Activated naive CD8-positive, alpha-beta T cell treated with anti-CD3 and anti-CD28 coated beads, Interleukin-2, amount 10 ng/mL, durations not matched to agents 7 days and 5 days (primary cell): ENCODE measurements around the gene SNAP29. TPM values are rescaled to one million over a fixed set of nuclear protein-coding genes. Genes with fewer than 3 reads are reported as not detected.
A peak's percentile ranks its signal among the peaks of the same experiment; 100 is the strongest.

Source experiments
- ATAC-seq: fragments of 150-1000 bp; cut with Tn5 transposase; one replicate; pipeline ENCODE4 v1.10.0; 2021; ENCODE audit warnings: low read depth, moderate library complexity
- POLR2A ChIA-PET: fragments of 350-600 bp; sonication (Branson Sonifier 250); formaldehyde crosslinking; loops from one replicate; lab custom pipeline; 2021; ENCODE audit warnings: antibody characterized with exemption; lab: Charles Lee
- DNase-seq: peaks from one replicate; pipeline ENCODE4 v3.0.0; 2021
- H3K27ac Mint-ChIP-seq: one replicate; pipeline ENCODE4 v1.8.0; 2022; ENCODE audit warnings: mild to moderate bottlenecking, mixed read lengths
- H3K27me3 Mint-ChIP-seq: one replicate; pipeline ENCODE4 v1.8.0; 2022; ENCODE audit warnings: mild to moderate bottlenecking, moderate library complexity, mixed read lengths
- H3K36me3 Mint-ChIP-seq: one replicate; pipeline ENCODE4 v1.8.0; 2021; ENCODE audit warnings: mild to moderate bottlenecking, mixed read lengths
- H3K4me1 Mint-ChIP-seq: one replicate; pipeline ENCODE4 v1.8.0; 2021; ENCODE audit warnings: mixed read lengths
- H3K4me3 Mint-ChIP-seq: one replicate; pipeline ENCODE4 v1.8.0; 2022; ENCODE audit warnings: mild to moderate bottlenecking, moderate library complexity, mixed read lengths
- H3K9me3 Mint-ChIP-seq: one replicate; pipeline ENCODE4 v1.8.0; 2021; ENCODE audit warnings: mixed read lengths
- total RNA-seq, 2 experiments: library from RNA; stranded (reverse); gene quantifications; one replicate each; pipeline ENCODE4 v1.2.3, GENCODE V29; 2021

Gene SNAP29
- total RNA-seq, 2 experiments from 2014 or later, result 29.7 to 32.5 TPM

DNA sequence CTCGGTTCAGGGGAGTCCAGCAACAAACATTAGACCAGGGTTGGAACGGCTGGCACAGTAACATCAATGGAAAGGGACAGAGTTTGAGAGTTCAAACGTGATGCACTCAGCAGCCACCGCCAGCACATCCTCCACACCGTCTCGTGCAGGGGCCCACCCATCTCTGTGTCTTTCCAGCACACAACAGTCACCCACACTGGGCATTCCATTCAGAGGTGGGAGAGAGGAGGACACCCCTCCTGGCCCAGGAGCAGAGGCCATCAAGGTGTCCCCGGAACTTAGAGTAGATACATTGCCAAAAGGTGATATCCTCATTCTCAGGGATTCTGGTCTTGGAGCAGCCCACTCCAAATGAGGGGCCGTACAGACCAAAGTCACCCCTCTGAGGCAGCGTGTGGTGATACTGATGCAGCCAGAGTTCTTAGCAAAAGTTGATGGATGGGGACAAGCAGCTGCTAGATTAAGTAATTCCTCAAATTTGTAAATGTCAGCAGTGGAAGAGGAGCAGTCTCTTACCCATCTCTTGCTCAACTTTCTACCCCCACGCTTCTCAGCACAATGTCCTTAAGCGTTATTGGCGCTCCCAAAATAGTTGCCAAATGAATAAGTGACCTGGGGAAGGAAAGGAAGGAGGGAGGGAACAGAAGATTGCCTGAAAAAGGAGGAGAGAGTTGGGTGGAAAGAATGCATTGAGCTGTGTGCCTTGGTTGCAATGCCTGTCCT lies 5.5 kb downstream of the SNAP29 start:
- ATAC-seq (no peak), DNase-seq (no peak)
- POLR2A ChIA-PET, result no interaction called here
- H3K4me1 Mint-ChIP-seq, result peaks cover 31% of the 10 kb centered on the region
- H3K9me3 Mint-ChIP-seq, result no peaks in the 10 kb centered on the region
- peaks cover 19% of the 10 kb centered on the region for H3K36me3 Mint-ChIP-seq
- no peaks in the 10 kb centered on the region for H3K27me3 Mint-ChIP-seq
- H3K27ac Mint-ChIP-seq, result no peak overlapping the region
- H3K4me3 Mint-ChIP-seq, result no peak overlapping the region

DNA sequence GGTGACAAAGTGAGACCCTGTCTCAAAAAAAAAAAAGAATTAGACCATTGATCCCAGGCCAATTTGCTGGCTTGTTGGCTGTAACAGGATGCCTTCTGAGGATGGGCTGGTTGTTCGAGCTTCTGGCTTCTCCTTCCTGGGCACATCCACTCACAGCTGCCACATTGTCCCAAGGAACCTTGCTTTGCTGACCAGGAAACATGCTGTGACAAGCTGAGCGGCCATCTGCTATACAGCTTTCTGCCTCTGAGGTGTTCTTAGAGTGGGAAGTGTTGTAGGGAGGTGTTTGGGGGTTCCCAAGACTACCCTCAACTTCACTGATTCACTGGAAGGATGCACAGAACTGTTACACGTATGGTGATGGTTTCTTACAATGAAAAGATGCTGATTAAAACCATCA lies 6.5 kb downstream of the SNAP29 start:
- POLR2A ChIA-PET, result no interaction called here
- H3K9me3 Mint-ChIP-seq, result no peaks in the 10 kb centered on the region
- DNase-seq (no peak), ATAC-seq (no peak)
- peaks cover 17% of the 10 kb centered on the region for H3K36me3 Mint-ChIP-seq
- no peaks in the 10 kb centered on the region for H3K27me3 Mint-ChIP-seq
- H3K4me3 Mint-ChIP-seq, result no peak overlapping the region
- peaks cover 28% of the 10 kb centered on the region for H3K4me1 Mint-ChIP-seq
- H3K27ac Mint-ChIP-seq, result no peak overlapping the region

DNA sequence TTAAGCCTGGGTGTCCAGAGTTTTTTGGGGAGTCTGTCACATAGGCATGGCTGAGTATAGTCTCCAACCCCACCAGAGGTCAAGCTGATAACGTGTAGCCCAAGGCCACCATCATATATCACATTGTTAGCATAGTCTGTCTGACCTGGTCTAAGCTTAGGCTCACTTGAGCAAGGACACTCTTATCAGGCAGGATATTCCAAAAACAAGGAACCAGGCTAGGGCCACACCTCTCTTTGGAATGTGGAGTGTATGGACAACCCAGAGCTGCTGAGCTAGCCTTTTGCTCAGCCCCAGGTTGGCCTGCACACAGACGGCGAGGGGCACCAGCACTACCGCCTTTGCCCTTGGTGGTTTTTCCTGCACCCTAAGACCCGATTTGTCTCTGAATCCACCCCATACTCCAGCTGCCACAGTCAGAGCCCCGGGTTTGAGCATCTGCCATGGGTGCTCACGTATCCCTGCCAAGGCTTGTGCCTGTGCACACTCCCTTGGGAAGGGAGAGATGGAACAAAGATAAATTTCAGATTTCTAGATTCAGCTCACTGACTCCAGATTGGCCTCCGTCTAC lies 7.2 kb downstream of the SNAP29 start:
- H3K36me3 Mint-ChIP-seq, result peaks cover 17% of the 10 kb centered on the region
- peaks cover 28% of the 10 kb centered on the region for H3K4me1 Mint-ChIP-seq
- H3K4me3 Mint-ChIP-seq, result no peak overlapping the region
- no peaks in the 10 kb centered on the region for H3K27me3 Mint-ChIP-seq
- H3K27ac Mint-ChIP-seq, result no peak overlapping the region
- no peaks in the 10 kb centered on the region for H3K9me3 Mint-ChIP-seq
- DNase-seq, result no peak
- no peak for ATAC-seq
- POLR2A ChIA-PET, result no interaction called here

DNA sequence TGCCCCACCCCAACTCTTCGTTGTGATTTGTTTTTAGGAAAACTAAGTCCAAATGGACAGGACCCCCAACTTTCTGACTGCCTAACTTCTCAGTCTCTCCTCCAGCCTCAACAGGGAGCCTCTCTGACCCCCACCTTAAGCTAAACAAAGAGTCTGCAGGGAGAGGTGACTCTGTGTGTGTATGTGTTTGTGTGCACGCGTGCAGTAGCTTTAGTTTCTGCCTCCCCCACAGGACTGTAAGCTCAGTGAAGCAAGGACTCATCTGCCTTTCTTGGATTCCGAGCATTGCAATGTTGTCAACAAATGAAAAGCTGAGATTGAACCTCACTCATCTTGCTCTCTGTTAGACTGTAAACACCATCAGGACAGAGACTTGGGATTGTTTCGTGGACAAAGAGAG lies 7.9 kb downstream of the SNAP29 start:
- no peak for DNase-seq
- Mint-ChIP-seq H3K9me3 (no peaks in the 10 kb centered on the region), H3K36me3 (peaks cover 16% of the 10 kb centered on the region), H3K27me3 (no peaks in the 10 kb centered on the region), H3K4me3 (no peak overlapping the region), H3K27ac (peak overlapping the region; percentile 70), H3K4me1 (peaks cover 28% of the 10 kb centered on the region)
- ATAC-seq, result no peak
- POLR2A ChIA-PET, result no interaction called here

DNA sequence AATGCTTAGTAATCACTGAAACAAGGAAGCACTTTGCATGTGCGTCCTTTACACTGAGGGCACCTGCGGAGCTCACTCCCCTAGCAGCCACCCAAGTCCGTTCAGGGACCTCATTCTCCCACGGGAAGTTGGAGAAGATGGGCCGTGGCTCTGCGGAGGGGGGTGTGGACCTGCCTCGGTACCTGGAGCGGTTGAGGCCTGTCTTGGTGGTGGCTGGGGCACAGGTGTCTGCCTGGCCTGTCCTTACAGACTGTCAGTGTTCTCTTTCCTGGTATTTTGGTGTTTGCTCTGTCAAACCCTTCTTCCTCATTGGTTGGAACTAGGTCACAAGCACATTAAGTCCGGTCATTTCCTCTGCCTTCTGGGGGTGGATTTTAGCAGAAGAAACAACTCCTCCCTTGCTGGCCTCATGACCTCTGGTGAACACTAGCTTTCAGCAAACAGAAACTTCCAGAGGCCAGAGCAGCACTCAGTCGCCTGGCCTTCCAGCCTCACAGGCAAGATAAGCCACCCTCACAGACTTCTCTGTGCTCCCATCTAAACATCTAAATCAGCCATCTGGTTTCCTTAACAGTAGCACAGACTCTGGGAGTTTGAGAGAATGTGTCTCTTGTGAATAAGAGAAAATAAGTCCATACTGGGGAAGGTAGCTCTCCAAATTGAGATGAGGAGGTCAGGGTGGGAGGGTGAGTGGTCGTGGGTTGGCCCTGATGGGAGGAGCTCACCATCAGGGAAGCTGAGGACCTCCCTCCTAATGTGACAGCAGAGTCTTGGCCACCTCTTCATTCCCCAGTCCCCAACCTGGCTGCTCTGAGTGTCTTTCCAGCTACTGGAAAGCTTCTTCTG lies 8.6 kb downstream of the SNAP29 start:
- no peak for DNase-seq
- POLR2A ChIA-PET, result interaction anchor here (1.0 kb wide), 1 partner anchor 9 kb away, joined by 3 read pairs; no protein-coding TSS in a partner anchor
- Mint-ChIP-seq H3K4me1 (peaks cover 23% of the 10 kb centered on the region), H3K36me3 (peaks cover 11% of the 10 kb centered on the region), H3K27me3 (no peaks in the 10 kb centered on the region), H3K4me3 (peak overlapping the region; percentile 15), H3K27ac (peak overlapping the region; percentile 70), H3K9me3 (no peaks in the 10 kb centered on the region)
- peak; percentile 82 for ATAC-seq

DNA sequence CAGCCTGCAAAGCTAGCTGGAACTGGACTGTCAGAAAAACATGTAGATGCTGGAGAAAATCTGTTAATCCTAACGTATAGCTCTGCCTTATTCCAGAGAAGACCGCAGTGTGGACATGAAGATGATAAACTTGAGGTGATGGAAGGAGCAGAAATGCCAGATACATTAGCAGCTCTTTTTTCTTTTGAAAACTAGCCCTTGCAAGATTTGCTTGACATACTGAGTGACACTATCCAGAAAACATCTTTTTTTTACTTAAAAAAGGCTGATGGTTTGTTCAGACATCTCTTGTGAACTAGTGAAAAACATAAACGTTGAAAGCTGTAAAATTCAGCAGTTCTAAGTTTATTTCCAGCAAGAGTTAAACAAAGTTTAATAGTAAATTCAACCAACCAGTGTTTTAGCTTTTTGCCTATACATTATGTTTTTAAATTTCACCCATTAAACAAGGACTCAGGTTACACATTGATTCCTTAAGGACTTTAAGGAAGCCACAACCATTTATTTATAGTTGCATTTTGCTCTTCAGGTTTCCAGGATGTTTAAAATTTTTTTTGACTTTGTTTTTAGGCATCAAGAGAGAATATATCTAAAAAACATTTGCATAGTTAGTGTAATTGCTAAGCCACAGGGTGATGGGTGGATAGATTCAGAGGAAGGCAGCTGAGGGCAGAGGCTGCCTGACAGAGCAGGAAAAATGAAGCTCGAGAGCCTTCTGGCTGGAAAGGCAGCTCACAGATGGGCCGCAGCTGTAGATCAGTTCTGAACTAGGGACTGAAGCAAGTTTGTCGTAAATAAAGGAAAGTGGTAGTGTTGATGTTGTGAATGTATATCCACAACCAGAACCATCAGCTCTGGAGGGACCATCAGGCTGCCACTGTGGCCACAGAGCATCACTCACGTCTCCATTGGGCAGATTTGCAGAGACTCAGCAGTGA lies 9.5 kb downstream of the SNAP29 start:
- POLR2A ChIA-PET, result interaction anchor here (1.0 kb wide), 1 partner anchor 10 kb away, joined by 3 read pairs; no protein-coding TSS in a partner anchor
- peaks cover 21% of the 10 kb centered on the region for H3K4me1 Mint-ChIP-seq
- H3K27me3 Mint-ChIP-seq, result no peaks in the 10 kb centered on the region
- H3K9me3 Mint-ChIP-seq, result no peaks in the 10 kb centered on the region
- peak overlapping the region; percentile 70 for H3K27ac Mint-ChIP-seq
- ATAC-seq (no peak), DNase-seq (no peak)
- H3K4me3 Mint-ChIP-seq, result no peak overlapping the region
- H3K36me3 Mint-ChIP-seq, result peaks cover 8% of the 10 kb centered on the region

DNA sequence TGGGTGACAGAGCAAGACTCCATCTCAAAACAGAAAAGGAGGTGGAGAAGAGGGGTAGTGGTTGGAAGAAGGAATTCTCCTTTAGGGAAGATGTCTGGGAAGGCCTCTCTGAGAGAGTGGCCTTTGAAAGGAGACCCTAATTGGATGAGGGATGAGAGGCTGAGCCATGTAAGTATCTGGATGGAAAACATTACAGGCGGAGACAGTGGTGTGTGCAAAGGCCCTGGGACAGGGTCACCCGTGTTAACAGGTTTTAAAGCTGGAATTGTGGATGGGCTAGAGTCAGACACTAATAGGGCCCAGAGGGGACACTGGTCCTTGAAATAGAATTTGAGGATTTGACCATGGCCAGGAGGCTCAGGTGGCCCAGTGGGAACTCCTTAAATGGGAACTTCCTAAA lies 10.4 kb downstream of the SNAP29 start:
- H3K9me3 Mint-ChIP-seq, result no peaks in the 10 kb centered on the region
- no peak overlapping the region for H3K27ac Mint-ChIP-seq
- peaks cover 8% of the 10 kb centered on the region for H3K36me3 Mint-ChIP-seq
- POLR2A ChIA-PET, result no interaction called here
- no peak overlapping the region for H3K4me3 Mint-ChIP-seq
- ATAC-seq (no peak), DNase-seq (no peak)
- H3K4me1 Mint-ChIP-seq, result peaks cover 16% of the 10 kb centered on the region
- no peaks in the 10 kb centered on the region for H3K27me3 Mint-ChIP-seq

DNA sequence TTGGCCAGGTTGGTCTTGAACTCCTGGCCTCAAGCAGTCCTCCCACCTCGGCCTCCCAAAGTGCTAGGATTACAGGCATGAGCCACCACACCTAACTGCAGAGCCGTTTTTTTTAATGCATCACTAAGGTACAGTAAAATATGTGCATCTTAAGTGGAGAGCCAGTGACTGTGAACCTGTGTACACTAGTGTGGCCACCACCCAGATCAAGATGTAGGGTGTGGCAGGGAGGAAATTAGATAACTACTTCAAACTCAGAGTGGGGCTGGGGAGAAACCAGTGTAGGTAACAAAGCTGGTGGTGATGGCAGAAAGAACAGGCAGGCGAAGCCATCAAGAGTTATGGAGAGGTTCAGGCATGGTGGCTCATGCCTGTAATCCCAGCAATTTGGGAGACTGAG lies 14.4 kb downstream of the SNAP29 start:
- Mint-ChIP-seq H3K27me3 (no peaks in the 10 kb centered on the region), H3K36me3 (peaks cover 9% of the 10 kb centered on the region), H3K27ac (no peak overlapping the region), H3K4me1 (peaks cover 2% of the 10 kb centered on the region), H3K4me3 (no peak overlapping the region), H3K9me3 (no peaks in the 10 kb centered on the region)
- DNase-seq (no peak), ATAC-seq (no peak)
- POLR2A ChIA-PET, result no interaction called here

DNA sequence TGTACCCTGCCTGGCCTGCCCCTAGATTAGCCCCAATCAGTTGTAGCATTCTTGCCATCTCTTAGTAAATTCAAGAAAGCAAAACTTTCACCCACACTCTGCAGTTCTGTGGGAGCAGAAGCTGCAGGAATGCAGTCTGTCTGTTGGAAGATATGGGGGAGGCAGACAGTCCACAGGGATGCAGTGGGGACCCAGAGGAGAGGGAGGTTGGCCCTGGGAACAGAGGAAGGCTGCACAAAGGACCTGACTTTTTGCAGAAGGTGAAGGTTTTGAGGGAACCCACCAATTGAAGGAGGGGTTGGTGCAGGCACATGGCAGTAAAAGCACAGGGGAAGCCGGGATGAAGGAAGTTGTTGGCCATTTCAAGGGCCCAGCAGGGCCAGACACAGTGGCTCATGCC lies 16.5 kb downstream of the SNAP29 start:
- POLR2A ChIA-PET, result no interaction called here
- H3K9me3 Mint-ChIP-seq, result no peaks in the 10 kb centered on the region
- H3K4me1 Mint-ChIP-seq, result no peaks in the 10 kb centered on the region
- peaks cover 6% of the 10 kb centered on the region for H3K36me3 Mint-ChIP-seq
- H3K27ac Mint-ChIP-seq, result no peak overlapping the region
- no peak overlapping the region for H3K4me3 Mint-ChIP-seq
- DNase-seq (no peak), ATAC-seq (no peak)
- H3K27me3 Mint-ChIP-seq, result no peaks in the 10 kb centered on the region

DNA sequence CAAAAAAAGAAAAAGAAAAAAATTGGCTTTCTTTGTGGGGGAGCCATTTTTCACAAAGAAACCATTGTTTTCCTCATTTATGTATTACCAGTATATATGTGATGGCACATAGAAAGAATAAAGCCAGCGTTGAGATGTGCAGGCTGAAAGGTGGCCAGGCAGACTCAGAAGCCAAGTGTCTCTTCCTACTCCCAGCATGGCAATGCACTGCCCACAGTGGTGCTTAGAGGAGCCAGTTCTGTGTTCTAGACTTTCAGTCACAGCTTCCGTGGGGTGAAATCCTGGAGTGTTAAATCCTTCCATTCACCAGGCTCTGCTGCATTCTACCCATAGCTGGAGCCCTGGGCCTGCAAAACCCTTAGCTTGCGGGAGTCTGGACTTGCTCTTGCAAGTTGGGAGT lies 18.9 kb downstream of the SNAP29 start:
- Mint-ChIP-seq H3K36me3 (peaks cover 9% of the 10 kb centered on the region), H3K27ac (no peak overlapping the region), H3K9me3 (no peaks in the 10 kb centered on the region), H3K27me3 (no peaks in the 10 kb centered on the region), H3K4me1 (no peaks in the 10 kb centered on the region), H3K4me3 (no peak overlapping the region)
- POLR2A ChIA-PET, result no interaction called here
- DNase-seq (no peak), ATAC-seq (no peak)

DNA sequence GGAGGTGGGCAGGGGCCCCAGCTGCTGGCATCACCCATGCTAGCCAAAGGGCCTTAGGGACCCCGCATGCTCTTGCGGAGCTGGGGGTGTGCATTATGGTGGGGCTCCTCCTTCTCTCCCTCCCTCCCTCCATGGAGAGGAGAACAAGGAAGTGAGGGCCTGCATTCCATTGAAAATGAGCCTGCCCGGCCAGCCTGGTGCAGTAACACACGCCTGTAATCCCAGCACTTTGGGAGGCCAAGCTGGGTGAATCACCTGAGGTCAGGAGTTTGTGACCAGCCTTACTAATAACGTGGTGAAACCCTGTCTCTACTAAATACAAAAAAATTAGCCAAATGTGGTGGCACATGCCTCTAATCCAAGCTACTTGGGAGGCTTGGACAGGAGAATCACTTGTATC lies 22.4 kb downstream of the SNAP29 start:
- peaks cover 1% of the 10 kb centered on the region for H3K4me1 Mint-ChIP-seq
- no peak overlapping the region for H3K27ac Mint-ChIP-seq
- DNase-seq (no peak), ATAC-seq (no peak)
- H3K4me3 Mint-ChIP-seq, result no peak overlapping the region
- H3K36me3 Mint-ChIP-seq, result peaks cover 10% of the 10 kb centered on the region
- POLR2A ChIA-PET, result interaction anchor here (0.6 kb wide), 1 partner anchor 27 kb away, joined by 6 read pairs; no protein-coding TSS in a partner anchor
- no peaks in the 10 kb centered on the region for H3K9me3 Mint-ChIP-seq
- no peaks in the 10 kb centered on the region for H3K27me3 Mint-ChIP-seq

DNA sequence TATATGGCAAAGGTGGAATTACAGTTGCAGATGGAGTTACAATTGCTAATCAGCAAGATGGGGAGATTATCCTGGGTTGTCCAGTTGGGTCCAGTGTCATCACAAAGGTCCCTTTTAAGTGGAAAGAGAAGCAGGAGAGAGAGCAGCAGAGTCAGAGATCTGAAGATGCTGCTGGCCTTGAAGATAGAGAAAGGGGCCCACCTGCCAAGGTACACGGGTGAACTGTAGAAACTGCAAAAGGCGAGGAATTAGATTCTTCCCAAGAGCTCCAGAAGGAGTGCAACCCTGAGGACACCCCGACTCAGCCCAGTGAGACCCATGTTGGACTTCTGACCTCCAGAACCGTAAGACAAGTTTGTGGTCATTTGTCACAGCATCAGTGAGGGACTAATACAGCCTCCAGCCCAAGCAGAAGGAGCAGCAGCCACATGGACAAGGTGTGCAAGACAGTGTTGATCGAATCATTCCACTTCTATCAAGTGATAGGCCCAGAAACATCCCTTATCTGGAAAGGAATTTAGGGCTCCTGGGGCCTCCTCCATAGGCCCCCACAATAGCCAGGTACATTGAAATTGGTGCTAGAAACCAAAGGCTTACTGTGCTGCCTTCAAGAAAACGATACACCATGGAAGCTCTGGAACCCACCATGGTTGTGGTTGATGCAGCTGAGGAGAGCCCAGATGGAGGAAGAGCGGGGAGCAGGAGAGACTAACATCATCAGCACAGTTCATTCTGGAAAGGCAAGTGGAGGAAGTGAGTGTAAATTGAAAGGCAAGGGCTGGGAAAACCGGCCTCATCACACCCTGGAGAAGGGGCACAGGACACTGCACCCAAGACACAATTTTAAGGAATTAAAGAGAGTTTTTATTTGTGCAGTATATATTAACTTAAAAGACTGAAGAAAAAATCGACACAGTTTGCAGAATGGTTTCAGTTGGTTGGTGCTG lies 23.3 kb downstream of the SNAP29 start:
- POLR2A ChIA-PET, result no interaction called here

More for the DNA sequence above, 23.3 kb downstream of the SNAP29 start:
- Mint-ChIP-seq H3K4me3 (no peak overlapping the region), H3K9me3 (no peaks in the 10 kb centered on the region), H3K27me3 (no peaks in the 10 kb centered on the region), H3K4me1 (peaks cover 1% of the 10 kb centered on the region), H3K36me3 (peaks cover 10% of the 10 kb centered on the region), H3K27ac (no peak overlapping the region)
- DNase-seq, result no peak
- no peak for ATAC-seq
